Muscle of leg (tissue), 11 donors: Measurements from ENCODE around the gene PPP6R2. TPM values are rescaled to one million over a fixed set of nuclear protein-coding genes. Genes with fewer than 3 reads are reported as not detected.
"Not testable (repeated sequence)": the region's sequence is repeated elsewhere in the genome, so short reads cannot be mapped to it uniquely, and the experiment has no call there.

ENCODE experiments used
- DNase-seq: peaks from one replicate; pipeline ENCODE4 v3.0.0; 2013
- H3K27ac ChIP-seq: one replicate; pipeline ENCODE4 v1.5.1; 2013; ENCODE audit warnings: mild to moderate bottlenecking, low read length, control low read depth
- H3K27me3 ChIP-seq: one replicate; pipeline ENCODE4 v1.6.1; 2013; ENCODE audit warnings: low read length; ENCODE audit not compliant: control insufficient read depth, insufficient read depth
- H3K36me3 ChIP-seq: one replicate; pipeline ENCODE4 v1.6.1; 2013; ENCODE audit warnings: low read length; ENCODE audit not compliant: control insufficient read depth, insufficient read depth
- H3K4me1 ChIP-seq: one replicate; pipeline ENCODE4 v1.6.1; 2013; ENCODE audit warnings: low read length; ENCODE audit not compliant: control insufficient read depth, insufficient read depth
- H3K4me3 ChIP-seq: one replicate; pipeline ENCODE4 v1.5.1; 2013; ENCODE audit warnings: low read length, control low read depth
- H3K9me3 ChIP-seq: replicated peaks from 2 replicates; pipeline ENCODE4 v1.6.1; 2013; ENCODE audit warnings: low read depth, low read length; ENCODE audit not compliant: control insufficient read depth
- WGBS: methylation state at CpG from one replicate; pipeline ENCODE4 v1.1.5; 2013; ENCODE audit warnings: missing lambda C conversion rate; ENCODE audit not compliant: insufficient coverage; 5-methylcytosine and 5-hydroxymethylcytosine counted together
- polyA plus RNA-seq, 8 donors: library from polyadenylated mRNA; unstranded; fragments of 120-200 nt; gene quantifications; one replicate each; pipeline versions ENCODE4 v1.2.1 to v1.2.3, GENCODE V29; 2013; ENCODE audit warnings: inconsistent platforms in 1 of 8, low replicate concordance in 1 of 8; ENCODE audit not compliant: insufficient read length in 8 of 8, insufficient read depth in 1 of 8
- total RNA-seq: library from RNA; stranded (reverse); fragments of 120-200 nt; gene quantifications from one replicate; pipeline ENCODE4 v1.2.4, GENCODE V29; 2013

PPP6R2 gene
- total and polyA plus RNA-seq, 9 donors, result 29.8 to 41.5 (median 36.4) TPM

- no peak overlapping the region for H3K27ac ChIP-seq
- no peaks in the 10 kb centered on the region for H3K4me1 ChIP-seq
- no peaks in the 10 kb centered on the region for H3K9me3 ChIP-seq
- peaks cover 62% of the 10 kb centered on the region for H3K36me3 ChIP-seq
- DNase-seq, result no peak
- 89% methylated on average over 35 of the region's 35 CpGs for WGBS
- no peaks in the 10 kb centered on the region for H3K27me3 ChIP-seq
- no peak overlapping the region for H3K4me3 ChIP-seq
Measured at GRCh38 chr22:50432131-50432876, 89.2 kb downstream of the PPP6R2 start.

GRCh38 chr22:50432877-50433510 is 89.9 kb downstream of the PPP6R2 start:
- 92% methylated on average over 9 of the region's 24 CpGs for WGBS
- H3K27ac ChIP-seq, H3K4me3 ChIP-seq, DNase-seq, H3K4me1 ChIP-seq, H3K9me3 ChIP-seq, H3K27me3 ChIP-seq: not testable (repeated sequence)
- peaks cover 68% of the 10 kb centered on the region for H3K36me3 ChIP-seq

- DNase-seq, result no peak
- Histone ChIP-seq H3K27ac (no peak overlapping the region), H3K4me3 (no peak overlapping the region), H3K4me1 (no peaks in the 10 kb centered on the region), H3K36me3 (peaks cover 77% of the 10 kb centered on the region), H3K9me3 (no peaks in the 10 kb centered on the region), H3K27me3 (no peaks in the 10 kb centered on the region)
- 91% methylated on average over 23 of the region's 24 CpGs for WGBS
Measured at GRCh38 chr22:50434849-50435248, 91.7 kb downstream of the PPP6R2 start.

GRCh38 chr22:50435291-50436014 is 92.3 kb downstream of the PPP6R2 start:
- WGBS, result 77% methylated on average over 16 of the region's 20 CpGs
- no peak overlapping the region for H3K27ac ChIP-seq

GRCh38 chr22:50436015-50436830 is 93.1 kb downstream of the PPP6R2 start:
- Histone ChIP-seq H3K4me1 (no peaks in the 10 kb centered on the region), H3K9me3 (no peaks in the 10 kb centered on the region)
- WGBS, result 84% methylated on average over 34 of the region's 37 CpGs

More at GRCh38 chr22:50435291-50436014, 92.3 kb downstream of the PPP6R2 start:
- H3K27me3 ChIP-seq, result no peaks in the 10 kb centered on the region
- no peak for DNase-seq
- H3K9me3 ChIP-seq, result no peaks in the 10 kb centered on the region
- H3K4me1 ChIP-seq, result no peaks in the 10 kb centered on the region
- peaks cover 79% of the 10 kb centered on the region for H3K36me3 ChIP-seq
- no peak overlapping the region for H3K4me3 ChIP-seq

GRCh38 chr22:50436841-50437341 is 93.8 kb downstream of the PPP6R2 start:
- Histone ChIP-seq H3K36me3 (peaks cover 80% of the 10 kb centered on the region), H3K27ac (no peak overlapping the region), H3K27me3 (no peaks in the 10 kb centered on the region), H3K4me1 (no peaks in the 10 kb centered on the region), H3K4me3 (no peak overlapping the region), H3K9me3 (no peaks in the 10 kb centered on the region)
- DNase-seq, result no peak
- WGBS, result 91% methylated on average over 21 of the region's 25 CpGs

More at GRCh38 chr22:50436015-50436830, 93.1 kb downstream of the PPP6R2 start:
- DNase-seq, result no peak
- H3K36me3 ChIP-seq, result peaks cover 81% of the 10 kb centered on the region
- H3K27me3 ChIP-seq, result no peaks in the 10 kb centered on the region
- H3K27ac ChIP-seq, result no peak overlapping the region
- H3K4me3 ChIP-seq, result no peak overlapping the region

GRCh38 chr22:50437511-50438304 is 94.6 kb downstream of the PPP6R2 start:
- WGBS, result 84% methylated on average over 35 of the region's 36 CpGs
- H3K27ac ChIP-seq, result no peak overlapping the region
- no peak for DNase-seq
- no peak overlapping the region for H3K4me3 ChIP-seq
- no peaks in the 10 kb centered on the region for H3K9me3 ChIP-seq
- H3K4me1 ChIP-seq, result no peaks in the 10 kb centered on the region
- no peaks in the 10 kb centered on the region for H3K27me3 ChIP-seq
- H3K36me3 ChIP-seq, result peaks cover 75% of the 10 kb centered on the region

- no peaks in the 10 kb centered on the region for H3K4me1 ChIP-seq
- H3K36me3 ChIP-seq, result peaks cover 76% of the 10 kb centered on the region
- H3K27me3 ChIP-seq, result no peaks in the 10 kb centered on the region
- no peaks in the 10 kb centered on the region for H3K9me3 ChIP-seq
- WGBS, result 88% methylated on average over 34 of the region's 34 CpGs
- H3K4me3 ChIP-seq, result no peak overlapping the region
- H3K27ac ChIP-seq, result no peak overlapping the region
- no peak for DNase-seq
Measured at GRCh38 chr22:50438305-50439275, 95.5 kb downstream of the PPP6R2 start.
